ENCODE data around the gene MYD88. TPM values are rescaled to one million over a fixed set of nuclear protein-coding genes. Genes with fewer than 3 reads are reported as not detected.
"Not testable (repeated sequence)": the region's sequence is repeated elsewhere in the genome, so short reads cannot be mapped to it uniquely, and the experiment has no call there.

Gene MYD88
- total RNA-seq, 1 donor from 2014 or later: 39.5 TPM

- H3K9me3 Mint-ChIP-seq: no peaks in the 10 kb centered on the region
- peaks cover 3% of the 10 kb centered on the region for H3K36me3 Mint-ChIP-seq (ENCODE audit: low read depth)
- peaks cover 29% of the 10 kb centered on the region for H3K4me1 Mint-ChIP-seq
- no peaks in the 10 kb centered on the region for H3K27me3 Mint-ChIP-seq (ENCODE audit: low read depth)
- no peak overlapping the region for H3K27ac Mint-ChIP-seq (ENCODE audit: unreplicated experiment)
- H3K4me3 Mint-ChIP-seq: peak overlapping the region; percentile 44
- DNase-seq (ENCODE audit: low read depth, low spot score): no peak
- TF ChIP-seq CTCF (conservative IDR thresholded peaks at IDR 0.05): no peak
These were observed 5.3 kb upstream of the MYD88 start for GRCh38 chr3:38133209-38133556.

GRCh38 chr3:38133557-38134405, 4.7 kb upstream of the MYD88 start:
- Mint-ChIP-seq H3K36me3 (ENCODE audit: low read depth) (peaks cover 3% of the 10 kb centered on the region), H3K27ac (ENCODE audit: unreplicated experiment) (no peak overlapping the region), H3K4me1 (peaks cover 35% of the 10 kb centered on the region), H3K4me3 (peak overlapping the region; percentile 97), H3K9me3 (no peaks in the 10 kb centered on the region), H3K27me3 (ENCODE audit: low read depth) (no peaks in the 10 kb centered on the region)
- no peak for TF ChIP-seq CTCF (conservative IDR thresholded peaks at IDR 0.05)
- no peak for DNase-seq (ENCODE audit: low read depth, low spot score)

GRCh38 chr3:38134517-38135143, 3.8 kb upstream of the MYD88 start:
- not testable (repeated sequence) for H3K27me3 Mint-ChIP-seq (ENCODE audit: low read depth); DNase-seq (ENCODE audit: low read depth, low spot score); H3K9me3 Mint-ChIP-seq; H3K36me3 Mint-ChIP-seq (ENCODE audit: low read depth)
- Mint-ChIP-seq H3K4me1 (peaks cover 43% of the 10 kb centered on the region), H3K27ac (ENCODE audit: unreplicated experiment) (peak overlapping the region; percentile 81), H3K4me3 (peak overlapping the region; percentile 97)

GRCh38 chr3:38135621-38136277, 2.7 kb upstream of the MYD88 start:
- DNase-seq (ENCODE audit: low read depth, low spot score); H3K27me3 Mint-ChIP-seq (ENCODE audit: low read depth); H3K9me3 Mint-ChIP-seq; H3K36me3 Mint-ChIP-seq (ENCODE audit: low read depth): not testable (repeated sequence)
- H3K4me1 Mint-ChIP-seq: peaks cover 49% of the 10 kb centered on the region
- peak overlapping the region; percentile 82 for H3K27ac Mint-ChIP-seq (ENCODE audit: unreplicated experiment)
- peak overlapping the region; percentile 97 for H3K4me3 Mint-ChIP-seq

GRCh38 chr3:38136393-38136776, 2.1 kb upstream of the MYD88 start:
- Mint-ChIP-seq H3K9me3 (no peaks in the 10 kb centered on the region), H3K4me1 (peaks cover 49% of the 10 kb centered on the region), H3K36me3 (ENCODE audit: low read depth) (peaks cover 2% of the 10 kb centered on the region), H3K27ac (ENCODE audit: unreplicated experiment) (peak overlapping the region; percentile 82), H3K27me3 (ENCODE audit: low read depth) (no peaks in the 10 kb centered on the region), H3K4me3 (peak overlapping the region; percentile 97)
- no peak for TF ChIP-seq CTCF (conservative IDR thresholded peaks at IDR 0.05)
- DNase-seq (ENCODE audit: low read depth, low spot score): no peak

GRCh38 chr3:38136777-38137614, 1.5 kb upstream of the MYD88 start, which contains the start of gene ACAA1:
TSS of gene ACAA1 (minus strand) at chr3:38137127. CDS start at chr3:38137035, 92 bp downstream.
- H3K9me3 Mint-ChIP-seq: no peaks in the 10 kb centered on the region
- peak within 1 kb of the TSS; percentile 97 for H3K4me3 Mint-ChIP-seq
- H3K4me1 Mint-ChIP-seq: peaks cover 49% of the 10 kb centered on the region
- peaks cover 5% of the 10 kb centered on the region for H3K36me3 Mint-ChIP-seq (ENCODE audit: low read depth)
- peak within 1 kb of the TSS; percentile 92 for H3K27ac Mint-ChIP-seq (ENCODE audit: unreplicated experiment)
- H3K27me3 Mint-ChIP-seq (ENCODE audit: low read depth): no peaks in the 10 kb centered on the region
- no peak for TF ChIP-seq CTCF (conservative IDR thresholded peaks at IDR 0.05)
- peak; percentile 94 for DNase-seq (ENCODE audit: low read depth, low spot score)
